B cell (primary cell): ENCODE results near the gene CNGA2. TPM values are rescaled to one million over a fixed set of nuclear protein-coding genes. Genes with fewer than 3 reads are reported as not detected.

Source experiments
- ATAC-seq: fragments of 200-7000 bp; cut with Tn5 transposase; one replicate; pipeline ENCODE4 v1.10.0; 2021; ENCODE audit warnings: low read depth, mild to moderate bottlenecking, moderate number of reproducible peaks, moderate library complexity
- CTCF ChIA-PET: fragments of 350-600 bp; sonication (Branson Sonifier 250); formaldehyde crosslinking; loops from one replicate; lab custom pipeline; 2021; ENCODE audit warnings: antibody characterized with exemption, inconsistent platforms; lab: Charles Lee
- POLR2A ChIA-PET: fragments of 350-600 bp; sonication (Branson Sonifier 250); formaldehyde crosslinking; loops from one replicate; lab custom pipeline; 2021; ENCODE audit warnings: antibody characterized with exemption; lab: Charles Lee
- DNase-seq: peaks from one replicate; pipeline ENCODE4 v3.0.0; 2013
- H2AFZ ChIP-seq: 2 replicates; pipeline ENCODE4 v1.6.1; 2012; ENCODE audit warnings: mild to moderate bottlenecking, low read depth, low read length; ENCODE audit not compliant: insufficient read depth, poor library complexity, severe bottlenecking
- H3K27ac ChIP-seq, 2 donors: 1 replicate in 1 of 2; 2 replicates in 1 of 2; pipeline ENCODE4 v1.5.1; 2012 to 2013; ENCODE audit warnings: low read length in 2 of 2, mild to moderate bottlenecking in 2 of 2, moderate library complexity in 1 of 2
- H3K27me3 ChIP-seq, 4 experiments: fragments of 200-600 bp in 1 of 4; sonication (generic) in 1 of 4; replicated peaks in 1 of 4; 1 replicate in 2 of 4; 2 replicates in 2 of 4; pipeline versions ENCODE4 v1.6.1 to v1.7.0; 2013 to 2016; ENCODE audit warnings: low read length in 3 of 4, mild to moderate bottlenecking in 2 of 4, mixed read lengths in 1 of 4, moderate library complexity in 1 of 4; ENCODE audit not compliant: insufficient read depth in 4 of 4, control insufficient read depth in 3 of 4; ENCODE audit errors: control extremely low read depth in 1 of 4
- H3K36me3 ChIP-seq, 2 experiments: replicated peaks in 1 of 2; 1 replicate in 1 of 2; 2 replicates in 1 of 2; pipeline versions ENCODE4 v1.6.1 to v1.7.1; 2013; ENCODE audit warnings: low read length in 1 of 2; ENCODE audit not compliant: insufficient read depth in 2 of 2, control insufficient read depth in 1 of 2; ENCODE audit errors: control extremely low read depth in 1 of 2, extremely low read depth in 1 of 2
- H3K4me1 ChIP-seq, 2 donors: fragments of 200-600 bp in 1 of 2; sonication (generic) in 1 of 2; 1 replicate in 1 of 2; 2 replicates in 1 of 2; pipeline versions ENCODE4 v1.5.1 to v1.6.1; 2013 to 2017; ENCODE audit warnings: low read length in 2 of 2; ENCODE audit not compliant: control insufficient read depth in 2 of 2, insufficient read depth in 2 of 2
- H3K4me2 ChIP-seq: replicated peaks from 2 replicates; pipeline ENCODE3; 2012; ENCODE audit warnings: mild to moderate bottlenecking, low read depth, low read length; ENCODE audit not compliant: poor library complexity, severe bottlenecking
- H3K4me3 ChIP-seq, 5 experiments: fragments of 200-600 bp in 1 of 5; sonication (generic) in 1 of 5; 1 replicate in 3 of 5; 2 replicates in 2 of 5; pipeline versions ENCODE4 v1.5.1 to v1.7.0; 2011 to 2016; ENCODE audit warnings: low read length in 4 of 5, mild to moderate bottlenecking in 4 of 5, low read depth in 2 of 5, control low read depth in 1 of 5, moderate library complexity in 1 of 5; ENCODE audit not compliant: insufficient read depth in 1 of 5; ENCODE audit errors: control extremely low read depth in 1 of 5, extremely low read depth in 1 of 5
- H3K79me2 ChIP-seq: fragments of 200-600 bp; sonication (generic); one replicate; pipeline ENCODE4 v1.6.0; 2016; ENCODE audit warnings: low read length; ENCODE audit not compliant: control insufficient read depth, insufficient read depth
- H3K9ac ChIP-seq: fragments of 200-600 bp; sonication (generic); 2 replicates; pipeline ENCODE4 v1.6.1; 2017; ENCODE audit warnings: mild to moderate bottlenecking, low read length, moderate library complexity
- H3K9me3 ChIP-seq, 3 donors: one replicate each; pipeline versions ENCODE4 v1.6.1 to v1.7.1; 2013; ENCODE audit warnings: low read length in 2 of 3; ENCODE audit not compliant: control insufficient read depth in 2 of 3, insufficient read depth in 1 of 3; ENCODE audit errors: control extremely low read depth in 1 of 3
- H4K20me1 ChIP-seq: 2 replicates; pipeline ENCODE4 v1.6.0; 2012; ENCODE audit warnings: mild to moderate bottlenecking, low read length; ENCODE audit not compliant: insufficient read depth, control insufficient read depth, poor library complexity, severe bottlenecking
- H3K27ac Mint-ChIP-seq: one replicate; pipeline ENCODE4 v1.8.0; 2021; ENCODE audit warnings: mixed read lengths
- H3K27me3 Mint-ChIP-seq: one replicate; pipeline ENCODE4 v1.8.0; 2021; ENCODE audit warnings: mixed read lengths
- H3K4me1 Mint-ChIP-seq: one replicate; pipeline ENCODE4 v1.8.0; 2021; ENCODE audit warnings: mixed read lengths
- H3K4me3 Mint-ChIP-seq: one replicate; pipeline ENCODE4 v1.8.0; 2021; ENCODE audit warnings: mixed read lengths
- H3K9me3 Mint-ChIP-seq: one replicate; pipeline ENCODE4 v1.8.0; 2022; ENCODE audit warnings: mixed read lengths; ENCODE audit not compliant: insufficient read depth
- EZH2 ChIP-seq: IDR thresholded peaks from 2 replicates; pipeline ENCODE4 v1.6.1; 2012; ENCODE audit warnings: borderline replicate concordance, low read depth, mild to moderate bottlenecking, moderate library complexity, low read length; ENCODE audit not compliant: insufficient read depth, poor library complexity, severe bottlenecking
- WGBS: methylation state at CpG from one replicate; pipeline ENCODE4 v1.1.5; 2013; ENCODE audit warnings: missing lambda C conversion rate; ENCODE audit not compliant: insufficient coverage; 5-methylcytosine and 5-hydroxymethylcytosine counted together
- intact Hi-C: fragments of 100-400 bp; cut with micrococcal nuclease; formaldehyde crosslinking; loops from one replicate; pipeline ENCODE4 v1.10.0; 2022
- polyA plus RNA-seq: library from polyadenylated mRNA; depleted of rRNA; stranded (reverse); fragments of >200 nt; gene quantifications from 2 replicates; pipeline ENCODE4 v1.2.3, GENCODE V29; 2012
- total RNA-seq, 2 donors: library from RNA; stranded (reverse); fragments of 120-200 nt in 1 of 2; gene quantifications; 1 replicate in 1 of 2; 2 replicates in 1 of 2; pipeline versions ENCODE4 v1.2.3 to v1.2.4, GENCODE V29; 2013 to 2022
- TF ChIP-seq, protein P1 (sequence below): fragments of 200-600 bp; IDR thresholded peaks from one replicate; pipeline ENCODE4 v1.8.0; 2022; ENCODE audit warnings: antibody characterized with exemption, mild to moderate bottlenecking

CNGA2 gene
- total and polyA plus RNA-seq, 2 donors (not counting 1 experiment from before 2014, with no cell fraction given): not detected

DNA sequence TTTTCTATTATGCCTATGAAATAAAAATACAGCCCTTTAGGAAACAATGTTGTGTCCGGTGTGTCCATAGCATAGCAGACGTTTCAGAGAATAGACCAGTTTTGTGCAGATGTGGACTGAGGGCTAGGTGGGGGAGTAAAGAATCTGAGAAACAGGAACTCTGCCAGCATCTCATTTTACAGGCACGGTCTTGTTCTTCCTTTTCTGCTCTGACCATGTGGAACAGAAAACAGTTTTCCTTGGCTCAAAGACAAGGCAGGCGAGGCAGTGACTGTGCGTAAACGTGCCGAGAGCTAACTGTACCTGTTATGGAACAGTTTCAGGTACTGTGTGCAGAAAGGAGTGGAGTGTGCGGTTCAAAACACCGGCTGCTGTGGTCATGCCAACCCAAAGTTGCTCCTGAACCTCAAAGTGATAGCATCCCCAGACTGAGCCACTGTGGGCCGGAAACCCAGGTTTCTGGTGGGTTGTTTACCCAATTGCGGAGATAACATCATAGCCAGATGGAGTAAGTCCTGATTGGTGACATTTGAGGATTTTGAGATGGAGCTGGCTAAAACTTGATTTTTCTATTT lies 20.2 kb downstream of the CNGA2 start:
- no peak overlapping the region for H3K27ac ChIP-seq
- DNase-seq (no peak), ATAC-seq (no peak)
- H3K79me2 ChIP-seq: no peaks in the 10 kb centered on the region
- Mint-ChIP-seq H3K27me3 (no peaks in the 10 kb centered on the region), H3K9me3 (no peaks in the 10 kb centered on the region), H3K27ac (no peak overlapping the region), H3K4me1 (no peaks in the 10 kb centered on the region), H3K4me3 (no peak overlapping the region)
- no CpG with 5 or more reads among the region's 11 CpGs for WGBS
- ChIA-PET CTCF (no interaction called here), POLR2A (no interaction called here)
- no peaks in the 10 kb centered on the region for H3K9me3 ChIP-seq
- intact Hi-C loops: no loop called here
- TF ChIP-seq, protein P1, sequence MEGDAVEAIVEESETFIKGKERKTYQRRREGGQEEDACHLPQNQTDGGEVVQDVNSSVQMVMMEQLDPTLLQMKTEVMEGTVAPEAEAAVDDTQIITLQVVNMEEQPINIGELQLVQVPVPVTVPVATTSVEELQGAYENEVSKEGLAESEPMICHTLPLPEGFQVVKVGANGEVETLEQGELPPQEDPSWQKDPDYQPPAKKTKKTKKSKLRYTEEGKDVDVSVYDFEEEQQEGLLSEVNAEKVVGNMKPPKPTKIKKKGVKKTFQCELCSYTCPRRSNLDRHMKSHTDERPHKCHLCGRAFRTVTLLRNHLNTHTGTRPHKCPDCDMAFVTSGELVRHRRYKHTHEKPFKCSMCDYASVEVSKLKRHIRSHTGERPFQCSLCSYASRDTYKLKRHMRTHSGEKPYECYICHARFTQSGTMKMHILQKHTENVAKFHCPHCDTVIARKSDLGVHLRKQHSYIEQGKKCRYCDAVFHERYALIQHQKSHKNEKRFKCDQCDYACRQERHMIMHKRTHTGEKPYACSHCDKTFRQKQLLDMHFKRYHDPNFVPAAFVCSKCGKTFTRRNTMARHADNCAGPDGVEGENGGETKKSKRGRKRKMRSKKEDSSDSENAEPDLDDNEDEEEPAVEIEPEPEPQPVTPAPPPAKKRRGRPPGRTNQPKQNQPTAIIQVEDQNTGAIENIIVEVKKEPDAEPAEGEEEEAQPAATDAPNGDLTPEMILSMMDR: no peak
- no peak for TF ChIP-seq EZH2
- H3K4me2 ChIP-seq: no peak overlapping the region
- H4K20me1 ChIP-seq: no peaks in the 10 kb centered on the region
- no peak overlapping the region for H3K9ac ChIP-seq
- H3K4me1 ChIP-seq: no peaks in the 10 kb centered on the region
- H3K4me3 ChIP-seq: no peak overlapping the region
- no peaks in the 10 kb centered on the region for H3K27me3 ChIP-seq
- no peak overlapping the region for H2AFZ ChIP-seq
- H3K36me3 ChIP-seq: no peaks in the 10 kb centered on the region

GRCh38 chrX:151759041-151759708 lies 24.6 kb downstream of the CNGA2 start:
- Histone ChIP-seq H3K9ac (no peak overlapping the region), H2AFZ (no peak overlapping the region), H4K20me1 (no peaks in the 10 kb centered on the region), H3K4me3 (no peak overlapping the region), H3K9me3 (no peaks in the 10 kb centered on the region), H3K27me3 (no peaks in the 10 kb centered on the region), H3K36me3 (no peaks in the 10 kb centered on the region), H3K4me1 (no peaks in the 10 kb centered on the region), H3K79me2 (no peaks in the 10 kb centered on the region), H3K4me2 (no peak overlapping the region), H3K27ac (no peak overlapping the region)
- Mint-ChIP-seq H3K9me3 (no peaks in the 10 kb centered on the region), H3K27ac (no peak overlapping the region), H3K4me3 (no peak overlapping the region), H3K27me3 (no peaks in the 10 kb centered on the region), H3K4me1 (no peaks in the 10 kb centered on the region)
- POLR2A ChIA-PET: no interaction called here
- intact Hi-C loops: no loop called here
- no peak for ATAC-seq
- WGBS: 82% methylated on average over 5 of the region's 11 CpGs
- CTCF ChIA-PET: no interaction called here
- TF ChIP-seq, protein P1: no peak
- TF ChIP-seq EZH2: no peak
- no peak for DNase-seq
